Lower leg skin (tissue), 3 donors: ENCODE data around the gene TTR.

Experiments used
- POLR2A ChIP-seq, 2 donors: fragments of 450-650 bp; IDR thresholded peaks; one replicate each; pipeline ENCODE4 v1.6.1; 2016 to 2017; ENCODE audit warnings: antibody characterized with exemption in 2 of 2, mild to moderate bottlenecking in 1 of 2, moderate library complexity in 1 of 2
- TF ChIP-seq, protein P1 (sequence below), 3 donors: fragments of 450-650 bp; IDR thresholded peaks; one replicate each; pipeline ENCODE4 v1.5.1; 2016; ENCODE audit warnings: antibody characterized with exemption in 3 of 3, mild to moderate bottlenecking in 3 of 3, moderate library complexity in 2 of 3

DNA sequence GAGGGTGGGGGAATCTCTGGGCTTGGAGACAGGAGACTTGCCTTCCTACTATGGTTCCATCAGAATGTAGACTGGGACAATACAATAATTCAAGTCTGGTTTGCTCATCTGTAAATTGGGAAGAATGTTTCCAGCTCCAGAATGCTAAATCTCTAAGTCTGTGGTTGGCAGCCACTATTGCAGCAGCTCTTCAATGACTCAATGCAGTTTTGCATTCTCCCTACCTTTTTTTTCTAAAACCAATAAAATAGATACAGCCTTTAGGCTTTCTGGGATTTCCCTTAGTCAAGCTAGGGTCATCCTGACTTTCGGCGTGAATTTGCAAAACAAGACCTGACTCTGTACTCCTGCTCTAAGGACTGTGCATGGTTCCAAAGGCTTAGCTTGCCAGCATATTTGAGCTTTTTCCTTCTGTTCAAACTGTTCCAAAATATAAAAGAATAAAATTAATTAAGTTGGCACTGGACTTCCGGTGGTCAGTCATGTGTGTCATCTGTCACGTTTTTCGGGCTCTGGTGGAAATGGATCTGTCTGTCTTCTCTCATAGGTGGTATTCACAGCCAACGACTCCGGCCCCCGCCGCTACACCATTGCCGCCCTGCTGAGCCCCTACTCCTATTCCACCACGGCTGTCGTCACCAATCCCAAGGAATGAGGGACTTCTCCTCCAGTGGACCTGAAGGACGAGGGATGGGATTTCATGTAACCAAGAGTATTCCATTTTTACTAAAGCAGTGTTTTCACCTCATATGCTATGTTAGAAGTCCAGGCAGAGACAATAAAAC is 6.5 kb downstream of the TTR start:
- TF ChIP-seq, protein P1, sequence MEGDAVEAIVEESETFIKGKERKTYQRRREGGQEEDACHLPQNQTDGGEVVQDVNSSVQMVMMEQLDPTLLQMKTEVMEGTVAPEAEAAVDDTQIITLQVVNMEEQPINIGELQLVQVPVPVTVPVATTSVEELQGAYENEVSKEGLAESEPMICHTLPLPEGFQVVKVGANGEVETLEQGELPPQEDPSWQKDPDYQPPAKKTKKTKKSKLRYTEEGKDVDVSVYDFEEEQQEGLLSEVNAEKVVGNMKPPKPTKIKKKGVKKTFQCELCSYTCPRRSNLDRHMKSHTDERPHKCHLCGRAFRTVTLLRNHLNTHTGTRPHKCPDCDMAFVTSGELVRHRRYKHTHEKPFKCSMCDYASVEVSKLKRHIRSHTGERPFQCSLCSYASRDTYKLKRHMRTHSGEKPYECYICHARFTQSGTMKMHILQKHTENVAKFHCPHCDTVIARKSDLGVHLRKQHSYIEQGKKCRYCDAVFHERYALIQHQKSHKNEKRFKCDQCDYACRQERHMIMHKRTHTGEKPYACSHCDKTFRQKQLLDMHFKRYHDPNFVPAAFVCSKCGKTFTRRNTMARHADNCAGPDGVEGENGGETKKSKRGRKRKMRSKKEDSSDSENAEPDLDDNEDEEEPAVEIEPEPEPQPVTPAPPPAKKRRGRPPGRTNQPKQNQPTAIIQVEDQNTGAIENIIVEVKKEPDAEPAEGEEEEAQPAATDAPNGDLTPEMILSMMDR (IDR thresholded peaks at IDR 0.05), result no peak
- no peak for TF ChIP-seq POLR2A (IDR thresholded peaks at IDR 0.05)
